NCI-H1105 treated with DMSO at 0.1 percent for 48 hours (cell line): ENCODE measurements around the gene UTP18.
"Not testable (repeated sequence)": the region's sequence is repeated elsewhere in the genome, so short reads cannot be mapped to it uniquely, and the experiment has no call there.

Source experiments
- DNase-seq: peaks from one replicate; lab custom pipeline; 2025; lab: John Stamatoyannopoulos, UW

UTP18 gene

DNA sequence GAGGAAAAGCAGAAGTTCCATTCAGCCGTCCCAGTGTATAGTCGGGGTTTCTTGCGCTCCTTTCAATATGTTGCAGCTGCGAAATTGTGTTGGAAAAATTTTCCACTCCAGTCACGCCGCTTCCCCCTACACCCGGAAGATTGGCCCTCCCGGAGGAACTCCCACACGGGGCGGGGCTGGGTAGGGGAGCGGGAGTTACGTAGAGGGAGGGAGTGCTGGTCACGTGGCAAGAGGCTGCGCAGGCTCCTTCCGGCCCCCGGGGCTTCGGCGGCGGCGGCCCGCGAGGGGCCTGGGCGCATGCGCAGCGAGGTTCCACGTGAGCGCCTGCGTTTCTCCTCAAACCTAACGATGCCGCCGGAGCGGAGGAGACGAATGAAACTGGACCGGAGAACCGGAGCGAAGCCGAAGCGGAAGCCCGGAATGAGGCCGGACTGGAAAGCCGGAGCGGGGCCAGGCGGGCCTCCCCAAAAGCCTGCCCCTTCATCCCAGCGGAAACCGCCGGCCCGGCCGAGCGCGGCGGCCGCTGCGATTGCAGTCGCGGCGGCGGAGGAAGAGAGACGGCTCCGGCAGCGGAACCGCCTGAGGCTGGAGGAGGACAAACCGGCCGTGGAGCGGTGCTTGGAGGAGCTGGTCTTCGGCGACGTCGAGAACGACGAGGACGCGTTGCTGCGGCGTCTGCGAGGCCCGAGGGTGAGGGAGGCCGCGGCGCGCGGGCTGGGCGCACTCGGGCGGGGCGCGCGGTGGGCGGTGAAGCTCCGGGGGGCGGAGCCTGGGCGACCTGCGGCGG, at the start of gene UTP18:
TSS of gene UTP18 (plus strand) at position 310 of the 787 bp plus-strand sequence. CDS start at position 349, 39 bp downstream.
- peak; percentile 91 for DNase-seq

DNA sequence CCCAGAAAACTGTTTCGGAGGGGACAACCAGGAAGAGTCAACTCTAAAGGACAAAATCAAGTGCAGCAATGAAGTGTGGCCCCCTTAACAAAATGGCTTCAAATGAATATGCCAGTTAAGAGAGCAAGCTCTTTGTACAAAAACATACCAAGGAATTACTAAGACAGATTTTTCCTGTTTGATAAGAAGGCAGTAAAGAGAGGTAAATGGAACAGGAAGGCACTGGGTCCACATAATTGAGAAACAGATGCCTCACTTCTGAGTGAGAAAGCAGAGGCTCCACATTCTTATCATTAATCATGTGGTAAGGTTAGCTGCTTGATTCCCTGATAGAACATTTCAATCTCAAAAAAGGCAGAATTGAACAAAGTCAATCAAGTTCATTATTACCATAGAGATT, 45.4 kb upstream of the UTP18 start:
- DNase-seq: no peak

DNA sequence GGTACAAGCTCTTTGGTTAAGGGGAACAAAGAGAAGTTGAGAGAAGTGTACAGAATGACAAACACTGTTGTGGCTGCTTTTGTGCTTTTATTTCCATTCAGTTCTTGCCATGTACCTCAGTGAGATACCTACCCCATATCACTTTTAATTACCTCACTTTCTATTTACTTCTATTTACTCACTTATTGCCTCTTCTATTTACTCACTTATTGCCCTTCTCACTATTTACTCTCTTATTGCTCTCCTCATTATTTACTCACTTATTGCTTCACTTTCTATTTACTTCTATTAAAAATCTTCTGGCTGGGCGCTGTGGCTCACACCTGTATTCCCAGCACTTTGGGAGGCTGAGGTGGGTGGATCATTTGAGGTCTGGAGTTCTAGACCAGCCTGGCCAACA, 42.4 kb upstream of the UTP18 start:
- DNase-seq: no peak

DNA sequence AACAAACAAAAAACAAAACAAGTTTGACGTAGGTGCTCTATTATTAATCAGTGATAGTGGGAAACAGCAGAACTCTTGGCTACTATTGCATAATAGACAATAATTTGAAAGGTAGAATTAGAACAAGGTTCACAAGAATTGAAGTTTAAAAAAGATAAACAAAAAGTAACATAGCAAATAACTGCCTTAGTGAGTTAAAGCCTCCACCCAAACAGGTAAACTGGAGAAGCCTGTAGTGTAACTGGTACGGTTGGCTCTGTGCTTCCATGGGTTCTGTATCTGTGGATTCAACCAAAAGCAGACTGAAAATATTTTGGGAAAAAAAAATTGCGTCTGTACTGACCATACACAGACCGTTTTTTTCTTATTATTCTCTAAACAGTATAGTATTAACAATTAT, 39.0 kb upstream of the UTP18 start:
- DNase-seq: no peak

DNA sequence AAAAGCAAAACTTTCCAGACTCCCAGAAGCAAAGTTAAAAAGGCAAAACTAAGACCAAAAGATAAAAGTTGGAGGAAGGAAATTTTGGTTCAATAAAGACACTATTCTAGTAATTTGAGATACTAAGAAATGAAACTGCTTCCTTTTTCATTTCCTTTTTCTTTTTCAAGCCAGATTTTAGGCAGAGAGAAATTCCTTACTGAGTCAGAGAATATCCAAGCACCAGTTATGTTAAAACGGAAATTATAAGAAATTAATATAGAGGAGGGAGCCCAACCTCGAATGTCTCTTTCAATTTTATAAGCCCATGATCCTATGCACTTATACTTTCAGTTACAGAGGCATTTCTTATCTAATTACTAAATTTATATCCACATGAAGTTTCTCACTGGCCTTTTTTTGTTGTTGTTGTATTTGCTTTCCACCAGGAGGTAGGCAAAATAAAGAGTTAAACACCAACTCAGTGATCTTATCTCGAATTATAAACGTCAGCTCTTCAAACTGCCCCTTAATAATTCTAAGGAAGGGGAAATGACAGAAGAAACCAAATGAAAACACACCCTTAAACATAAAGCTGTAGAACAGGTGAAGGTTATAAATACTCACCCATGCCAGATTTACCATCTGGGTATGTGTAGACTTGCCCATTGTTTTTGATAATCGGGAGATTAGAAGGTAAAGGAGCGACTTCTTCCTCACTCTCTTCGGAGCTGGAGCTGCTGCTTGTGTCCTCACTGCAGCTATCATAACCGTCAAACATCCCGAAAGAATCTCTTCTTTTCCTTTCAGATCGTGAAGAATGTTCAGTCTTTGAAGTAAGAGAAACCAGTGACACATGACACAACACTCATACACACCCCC, 35.7 kb upstream of the UTP18 start:
- DNase-seq: no peak

DNA sequence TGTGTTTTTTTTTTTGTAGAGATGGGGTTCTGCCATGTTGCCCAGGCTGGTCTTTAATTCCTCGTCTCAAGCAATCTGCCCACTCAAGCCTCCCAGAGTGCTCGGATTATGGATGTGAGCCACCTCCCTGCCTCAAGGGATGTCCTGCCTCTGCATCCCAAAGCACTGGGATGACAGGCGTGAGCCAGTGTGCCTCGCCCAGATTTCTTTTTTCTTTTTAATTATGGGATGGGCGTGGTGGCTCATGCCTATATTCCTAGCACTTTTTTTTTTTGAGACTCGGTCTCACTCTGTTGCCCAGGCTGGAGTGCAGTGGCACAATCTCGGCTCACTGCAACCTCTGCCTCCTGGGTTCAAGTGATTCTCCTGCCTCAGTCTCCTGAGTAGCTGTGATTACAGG, 34.8 kb upstream of the UTP18 start:
- not testable (repeated sequence) for DNase-seq

DNA sequence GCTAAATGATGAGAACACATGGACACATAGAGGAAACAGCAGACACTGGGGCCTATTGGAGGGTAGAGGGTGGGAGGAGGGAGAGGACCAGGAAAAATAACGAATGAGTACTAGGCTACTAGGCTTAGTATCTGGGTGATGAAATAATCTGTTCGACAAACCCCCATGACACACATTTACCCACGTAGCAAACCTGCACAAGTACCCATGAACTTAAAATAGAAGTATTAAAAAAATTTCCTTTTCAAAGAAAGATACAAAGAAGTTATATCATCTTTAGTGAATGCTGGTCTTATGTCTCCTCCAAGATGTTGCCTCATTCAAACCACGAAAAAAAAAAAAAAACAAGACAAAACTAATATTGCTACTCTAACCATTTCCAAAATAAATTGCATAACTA, 32.2 kb upstream of the UTP18 start:
- no peak for DNase-seq

DNA sequence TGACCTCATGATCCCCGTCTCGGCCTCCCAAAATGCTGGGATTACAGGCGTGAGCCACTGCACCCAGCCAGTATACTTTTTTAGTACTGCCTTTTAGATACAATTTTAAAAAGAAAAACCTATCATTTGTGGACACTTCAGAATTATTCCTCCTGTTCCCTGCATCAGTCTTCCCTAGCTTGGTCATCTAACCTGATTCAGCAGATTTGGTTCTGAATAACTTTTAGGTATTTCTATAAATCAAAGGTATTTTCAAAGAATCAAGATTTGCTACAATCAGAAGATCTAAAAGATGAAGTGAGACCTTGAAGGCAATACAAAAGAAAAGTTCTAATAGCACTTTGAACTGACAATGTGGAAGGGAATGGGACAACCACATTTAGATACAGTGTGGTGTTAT, 30.5 kb upstream of the UTP18 start:
- DNase-seq: no peak

DNA sequence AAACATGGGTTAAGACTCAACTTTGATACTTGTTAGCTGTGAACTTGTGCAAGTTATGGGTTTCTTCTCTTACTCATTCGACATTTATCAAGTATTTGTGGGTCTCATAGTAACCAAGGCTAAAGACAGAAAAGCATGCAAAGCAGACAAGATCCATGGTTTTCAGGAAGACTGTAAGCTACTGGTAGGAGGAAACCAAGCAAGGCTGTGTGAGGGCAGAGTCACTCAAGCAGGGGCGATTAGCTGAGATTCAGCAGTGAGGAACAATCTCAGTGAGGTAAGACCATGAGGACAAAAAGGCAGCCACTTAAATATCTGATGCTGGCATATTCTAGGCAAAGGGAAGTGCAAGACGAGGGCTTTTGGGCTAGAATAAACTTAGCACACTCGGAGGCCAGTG, 30.0 kb upstream of the UTP18 start:
- no peak for DNase-seq

DNA sequence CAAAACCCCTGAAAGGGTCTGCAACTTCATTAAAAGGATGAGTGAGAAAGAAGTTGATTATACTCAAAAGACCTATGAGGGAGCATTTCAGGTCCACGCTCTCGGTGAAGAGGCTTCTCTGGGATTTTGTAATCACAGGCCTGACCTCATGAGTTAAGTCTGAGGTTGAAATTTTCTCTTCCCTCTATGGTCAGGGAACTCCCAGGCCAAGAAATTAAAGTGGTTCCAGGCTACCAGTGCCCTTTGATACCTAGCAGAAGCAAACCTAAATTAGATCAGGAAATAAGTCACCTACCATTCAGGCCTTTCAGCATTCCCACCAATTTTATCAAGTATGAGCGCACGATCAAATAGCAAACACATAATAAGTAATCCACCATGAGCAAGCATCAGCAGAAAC, 28.3 kb upstream of the UTP18 start:
- DNase-seq: no peak

DNA sequence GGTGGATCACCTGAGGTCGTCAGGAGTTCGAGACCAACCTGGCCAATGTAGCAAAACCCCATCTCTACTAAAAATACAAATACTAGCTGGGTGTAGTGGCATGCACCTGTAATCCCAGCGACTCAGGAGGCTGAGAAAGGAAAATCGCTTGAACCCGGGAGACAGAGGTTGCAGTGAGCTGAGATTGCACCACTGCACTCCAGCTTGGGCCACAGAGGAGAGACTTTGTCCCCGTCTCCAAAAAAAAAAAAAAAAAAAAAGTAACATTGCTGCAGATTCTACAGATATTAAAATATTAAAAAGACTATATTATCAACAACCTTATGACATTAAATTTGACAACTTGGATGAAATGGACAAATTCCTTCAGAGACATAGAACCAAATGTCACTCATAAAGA, 26.2 kb upstream of the UTP18 start:
- no peak for DNase-seq

DNA sequence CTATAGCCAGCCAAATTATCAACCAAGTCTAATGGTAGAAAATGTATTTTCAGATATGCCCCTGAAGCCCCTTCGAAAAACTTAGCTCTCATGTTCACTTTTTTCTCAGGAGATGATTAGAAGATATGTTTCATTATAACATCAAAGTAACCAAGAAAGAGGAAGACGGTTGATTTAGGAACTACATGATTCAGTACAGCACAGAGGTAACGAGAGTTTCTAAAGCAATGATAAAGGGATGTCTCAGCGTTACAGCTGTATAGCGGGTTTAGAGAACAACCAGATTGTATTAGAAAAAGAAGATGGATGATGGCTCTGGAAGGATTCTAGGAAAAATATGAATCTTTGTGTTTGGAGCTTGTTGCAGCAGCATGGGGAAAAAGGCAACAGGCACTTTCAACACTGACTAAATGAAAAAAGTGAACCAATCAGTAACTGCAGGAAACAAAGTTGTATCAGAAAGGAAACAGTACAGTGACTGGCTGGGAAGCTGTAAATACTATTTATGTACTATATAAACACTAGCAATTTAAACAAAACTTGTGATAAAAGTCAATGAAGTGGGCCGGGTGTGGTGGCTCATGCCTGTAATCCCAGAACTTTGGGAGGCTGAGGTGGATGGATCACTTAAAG, 22.0 kb upstream of the UTP18 start:
- no peak for DNase-seq

DNA sequence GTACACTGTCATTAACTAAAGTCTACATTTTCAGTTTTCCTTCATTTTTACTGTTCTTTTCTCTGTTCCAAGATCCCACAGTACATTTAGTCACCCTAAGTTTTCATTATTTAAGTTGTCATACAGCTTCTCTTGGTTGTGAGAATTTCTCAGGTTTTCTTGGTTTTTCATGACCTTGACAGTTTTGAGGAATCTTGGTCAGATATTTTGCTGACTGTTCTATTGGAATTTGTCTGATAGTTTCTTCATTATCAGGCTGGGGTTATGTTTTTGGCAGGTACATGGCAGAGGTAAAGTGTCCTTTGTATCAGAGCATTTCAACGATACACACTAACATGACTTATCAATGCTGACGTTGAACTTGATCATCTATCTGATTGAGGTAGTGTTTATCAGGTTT, 20.1 kb upstream of the UTP18 start:
- DNase-seq: no peak

DNA sequence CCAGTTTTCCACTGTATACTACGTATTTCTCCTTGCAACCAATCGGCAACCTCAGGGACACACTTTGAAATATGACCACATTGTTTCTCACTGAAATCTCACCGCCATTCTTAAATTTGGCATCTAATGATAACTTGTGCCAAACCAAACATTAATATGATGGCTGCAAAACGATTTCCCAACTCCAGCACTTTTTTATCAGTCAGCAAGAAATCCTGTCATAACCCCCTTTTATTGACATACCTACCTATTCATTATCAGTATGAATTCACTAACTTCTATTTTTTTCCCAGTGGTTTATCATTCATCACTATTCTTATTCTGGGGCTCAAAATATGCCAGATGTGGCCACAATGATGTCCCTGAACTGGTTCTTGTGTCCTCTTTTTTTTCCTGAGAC, 16.3 kb upstream of the UTP18 start:
- DNase-seq: no peak

DNA sequence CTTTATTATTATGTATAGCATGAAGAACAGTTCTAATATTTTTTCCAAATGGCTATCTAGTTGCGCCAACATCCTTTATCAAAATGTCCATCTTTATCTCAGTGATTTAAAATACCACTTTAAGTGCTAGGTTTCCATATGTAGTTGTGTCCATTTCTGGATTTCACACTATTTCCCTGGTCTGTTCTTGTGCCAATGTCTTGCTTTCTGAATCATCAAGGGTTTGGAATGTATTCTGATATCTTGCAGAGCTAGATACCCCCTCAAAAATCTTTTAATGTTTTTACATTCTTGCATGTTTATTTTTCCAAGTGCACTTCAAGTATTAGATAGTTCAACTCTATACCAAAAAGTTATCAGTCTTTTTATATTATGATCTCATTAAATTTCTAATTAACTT, 14.8 kb upstream of the UTP18 start:
- no peak for DNase-seq

DNA sequence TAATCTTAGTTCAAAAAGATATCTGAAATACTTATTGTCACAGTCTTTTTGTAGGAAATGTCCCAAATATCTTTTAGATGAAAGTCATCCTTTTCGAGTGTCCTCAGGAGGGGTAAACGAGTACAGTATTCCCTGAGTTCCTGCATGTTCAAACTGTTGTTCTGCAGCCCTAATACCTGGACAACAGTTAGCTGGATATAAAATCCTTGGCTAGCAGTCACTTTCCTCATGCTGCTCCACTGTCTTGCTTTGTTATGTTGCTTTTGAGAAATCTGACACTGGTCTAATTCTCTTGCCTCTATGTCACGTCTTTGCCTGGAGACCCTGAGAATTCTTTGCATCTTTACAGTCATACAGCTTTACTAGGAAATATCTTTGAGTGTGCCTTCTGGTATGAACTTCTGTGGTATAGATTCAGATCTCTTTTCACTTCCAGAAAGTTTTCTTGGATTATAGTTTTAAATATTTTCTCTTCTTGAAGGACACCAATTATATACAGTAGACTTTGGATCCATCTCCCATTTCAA, 10.0 kb upstream of the UTP18 start:
- no peak for DNase-seq

DNA sequence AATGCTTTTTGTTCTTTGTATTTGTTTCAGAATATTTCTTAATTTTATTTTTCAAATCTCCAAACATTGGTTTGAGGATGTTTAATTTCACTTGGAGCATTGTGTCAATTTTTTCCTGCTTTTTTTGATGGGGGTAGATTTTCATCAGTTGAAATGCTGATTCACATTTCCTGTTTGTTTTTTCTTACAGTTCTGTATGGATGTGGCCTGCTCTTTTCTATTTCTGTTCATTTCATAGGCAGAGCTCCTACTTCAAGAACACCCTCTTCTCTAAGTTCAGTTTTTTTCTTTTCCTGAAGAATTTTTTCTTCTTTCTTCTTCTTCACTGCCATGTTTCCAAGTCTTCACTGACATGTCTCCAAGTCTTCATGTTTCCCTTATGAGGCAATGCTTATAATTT, 9.3 kb upstream of the UTP18 start:
- no peak for DNase-seq

DNA sequence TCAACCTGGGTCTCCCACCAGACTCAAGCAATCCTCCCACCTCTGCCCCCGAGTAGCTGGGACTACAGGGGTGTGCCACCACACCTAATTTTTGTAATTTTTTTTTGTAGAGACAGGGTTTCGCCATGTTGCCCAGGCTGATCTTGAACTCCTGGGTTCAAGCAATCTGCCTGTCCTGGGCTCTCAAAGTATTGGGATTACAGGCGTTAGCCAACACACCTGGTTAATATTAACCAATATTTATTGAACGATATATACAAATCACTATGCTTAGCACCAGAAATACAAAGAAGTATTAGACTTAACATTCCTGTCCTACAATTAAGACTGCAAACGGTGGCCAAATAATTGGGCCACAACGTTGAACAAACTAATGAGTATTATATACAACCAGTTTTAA, 4.7 kb upstream of the UTP18 start:
- no peak for DNase-seq

DNA sequence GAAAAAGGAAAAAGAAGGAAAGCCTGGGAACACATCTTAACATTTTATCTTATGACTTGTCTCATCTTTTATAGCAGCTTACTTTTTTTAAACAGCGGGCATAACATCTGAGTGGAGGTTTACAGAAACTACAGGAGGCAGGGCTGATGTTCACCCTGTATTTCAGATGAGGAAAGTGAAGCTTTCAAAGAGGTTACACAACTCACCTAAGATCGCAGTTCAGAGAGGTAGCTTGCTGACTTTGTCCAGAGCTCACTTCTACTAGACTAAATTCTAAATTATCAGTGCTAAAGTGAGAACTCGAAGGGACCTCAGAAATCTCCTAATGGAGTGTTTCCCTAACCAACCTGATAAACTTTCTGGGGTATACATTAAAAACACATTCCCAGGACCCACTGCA, 4.2 kb upstream of the UTP18 start:
- no peak for DNase-seq

DNA sequence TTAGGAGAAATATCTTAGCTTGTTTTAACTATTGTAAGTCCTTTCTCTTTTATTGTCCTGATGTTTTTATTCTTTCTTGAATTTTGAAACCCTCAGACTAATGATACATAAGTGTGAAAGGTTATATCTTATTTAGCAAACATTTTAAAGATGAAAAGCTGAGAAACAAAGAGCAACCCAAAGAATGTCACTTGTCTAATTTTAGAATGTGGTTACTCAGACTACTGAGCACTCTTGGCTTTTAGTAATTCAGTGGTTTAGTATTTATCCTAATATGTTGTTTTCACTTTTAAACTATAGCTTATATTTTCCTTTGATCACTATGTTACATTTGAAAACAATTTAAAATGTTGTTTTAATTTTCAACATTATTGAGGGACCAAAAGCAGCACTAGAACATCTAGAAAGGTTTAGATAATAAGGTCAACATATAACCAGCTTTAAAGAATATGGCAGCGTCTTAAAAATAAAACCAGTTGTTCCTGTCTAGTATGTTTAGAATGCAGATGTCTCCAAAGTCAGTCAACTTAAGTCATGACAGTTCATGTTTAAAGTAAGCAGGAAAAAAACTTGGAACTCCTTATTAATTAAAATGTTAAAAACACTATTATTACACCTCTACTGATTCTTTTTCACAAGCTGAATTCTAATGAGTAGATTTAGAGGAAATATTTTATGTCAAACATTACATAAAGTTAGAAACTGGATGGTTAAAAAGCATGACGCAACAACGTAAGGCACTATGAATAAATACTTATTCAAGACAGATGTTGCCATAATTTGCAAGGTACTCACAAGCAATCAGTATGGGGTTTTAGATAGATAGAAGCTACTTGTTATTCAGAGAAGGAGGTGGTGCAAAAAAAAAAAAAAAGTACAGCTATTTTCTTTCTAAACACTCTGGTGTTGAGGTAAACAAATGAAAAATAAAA, 2.9 kb upstream of the UTP18 start:
- no peak for DNase-seq

DNA sequence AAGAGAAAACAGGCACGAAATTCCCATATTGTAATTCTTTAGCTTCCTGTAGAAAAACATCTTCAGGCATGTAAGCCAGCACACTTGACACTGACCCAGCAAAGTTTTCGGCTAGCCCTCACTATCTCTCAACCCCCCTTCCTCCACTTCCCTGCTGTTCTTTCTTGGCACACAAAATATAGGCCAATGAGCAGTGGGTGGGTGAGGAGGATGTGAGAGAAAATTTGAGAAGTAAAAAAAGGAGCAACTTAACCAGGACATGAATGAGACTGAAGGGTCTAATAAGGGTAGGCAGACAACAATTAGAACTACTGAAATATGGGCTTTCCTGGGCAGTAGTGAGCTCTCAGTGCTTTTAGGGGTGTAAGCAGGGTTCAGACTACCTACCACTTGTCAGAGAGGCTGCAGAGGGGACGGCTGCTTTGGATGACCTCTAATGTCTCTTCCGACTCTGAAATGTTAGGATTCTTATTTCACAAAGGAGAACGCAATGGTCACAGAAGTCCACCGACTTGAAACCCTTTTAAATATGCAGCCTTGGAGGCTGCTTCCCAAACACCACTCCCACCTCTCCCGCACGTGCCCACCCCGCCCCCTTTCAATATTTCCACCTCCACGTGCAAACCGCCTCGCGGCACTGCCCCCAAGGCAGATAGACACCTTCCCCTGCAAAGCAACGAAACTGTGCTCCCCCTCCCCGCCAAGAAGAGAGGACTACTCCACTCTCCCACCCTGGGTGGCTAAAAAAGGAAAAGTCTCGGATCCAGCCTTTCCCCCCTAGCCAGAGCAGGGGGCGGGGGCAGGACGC, 1.4 kb upstream of the UTP18 start:
- no peak for DNase-seq
